ENCODE measurements around the gene APCDD1. TPM values are rescaled to one million over a fixed set of nuclear protein-coding genes. Genes with fewer than 3 reads are reported as not detected.

APCDD1 gene
- total RNA-seq, 4 donors from 2014 or later: 34.7 to 196 (median 41.3) TPM

DNA sequence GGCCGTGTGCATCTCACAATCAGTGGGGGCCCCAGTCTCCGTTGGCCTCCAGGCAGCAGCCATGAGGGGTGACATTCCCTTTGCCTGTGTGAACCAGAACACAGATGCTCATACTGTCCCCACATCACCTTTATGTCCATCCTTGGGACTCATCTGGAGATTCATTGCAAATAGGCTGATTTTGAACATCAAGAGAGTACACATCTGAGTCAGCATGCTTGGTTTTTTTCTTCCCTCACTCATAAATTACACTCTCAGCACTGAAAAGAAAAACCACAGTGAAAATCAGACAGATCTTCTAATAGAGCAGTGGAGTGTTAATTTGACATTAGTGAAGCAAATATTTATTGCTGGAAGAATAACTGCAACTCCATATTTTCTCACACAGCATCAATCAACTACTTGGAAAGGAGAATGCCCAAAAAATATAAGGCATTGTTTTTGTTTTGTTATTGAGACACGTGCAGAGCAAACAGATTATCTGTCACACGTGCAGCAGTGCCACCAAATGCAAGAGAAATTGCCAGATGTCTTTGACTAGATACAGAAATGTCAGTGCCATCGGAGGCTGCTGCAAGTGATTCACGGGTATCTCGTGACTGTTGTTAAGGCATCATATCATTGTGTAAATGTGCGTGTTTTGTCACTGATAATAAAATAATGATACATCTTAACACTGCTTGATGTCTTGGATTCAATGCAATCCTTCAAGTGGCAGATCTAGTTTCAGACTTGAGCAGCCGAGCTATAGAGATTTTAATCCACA, 10.9 kb downstream of the APCDD1 start:
- Histone ChIP-seq H3K4me1 (no peaks in the 10 kb centered on the region), H3K4me3 (no peak overlapping the region), H3K27ac (no peak overlapping the region), H3K36me3 (peaks cover 0 to 9% of the 10 kb centered on the region in 2 donors), H3K27me3 (peaks cover 7% of the 10 kb centered on the region), H3K9me3 (no peaks in the 10 kb centered on the region)
- ATAC-seq: no peak
- WGBS, 2 donors (ENCODE audit: low coverage in 1 of 2): 79 to 80% methylated on average over 7 to 9 of the region's 9 CpGs
- no peak for TF ChIP-seq POLR2AphosphoS5 (IDR thresholded peaks at IDR 0.05)
- TF ChIP-seq POLR2A (IDR thresholded peaks at IDR 0.05): no peak
- TF ChIP-seq, protein P1, sequence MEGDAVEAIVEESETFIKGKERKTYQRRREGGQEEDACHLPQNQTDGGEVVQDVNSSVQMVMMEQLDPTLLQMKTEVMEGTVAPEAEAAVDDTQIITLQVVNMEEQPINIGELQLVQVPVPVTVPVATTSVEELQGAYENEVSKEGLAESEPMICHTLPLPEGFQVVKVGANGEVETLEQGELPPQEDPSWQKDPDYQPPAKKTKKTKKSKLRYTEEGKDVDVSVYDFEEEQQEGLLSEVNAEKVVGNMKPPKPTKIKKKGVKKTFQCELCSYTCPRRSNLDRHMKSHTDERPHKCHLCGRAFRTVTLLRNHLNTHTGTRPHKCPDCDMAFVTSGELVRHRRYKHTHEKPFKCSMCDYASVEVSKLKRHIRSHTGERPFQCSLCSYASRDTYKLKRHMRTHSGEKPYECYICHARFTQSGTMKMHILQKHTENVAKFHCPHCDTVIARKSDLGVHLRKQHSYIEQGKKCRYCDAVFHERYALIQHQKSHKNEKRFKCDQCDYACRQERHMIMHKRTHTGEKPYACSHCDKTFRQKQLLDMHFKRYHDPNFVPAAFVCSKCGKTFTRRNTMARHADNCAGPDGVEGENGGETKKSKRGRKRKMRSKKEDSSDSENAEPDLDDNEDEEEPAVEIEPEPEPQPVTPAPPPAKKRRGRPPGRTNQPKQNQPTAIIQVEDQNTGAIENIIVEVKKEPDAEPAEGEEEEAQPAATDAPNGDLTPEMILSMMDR (IDR thresholded peaks at IDR 0.05): no peak
- no peak for TF ChIP-seq EP300 (IDR thresholded peaks at IDR 0.05)

DNA sequence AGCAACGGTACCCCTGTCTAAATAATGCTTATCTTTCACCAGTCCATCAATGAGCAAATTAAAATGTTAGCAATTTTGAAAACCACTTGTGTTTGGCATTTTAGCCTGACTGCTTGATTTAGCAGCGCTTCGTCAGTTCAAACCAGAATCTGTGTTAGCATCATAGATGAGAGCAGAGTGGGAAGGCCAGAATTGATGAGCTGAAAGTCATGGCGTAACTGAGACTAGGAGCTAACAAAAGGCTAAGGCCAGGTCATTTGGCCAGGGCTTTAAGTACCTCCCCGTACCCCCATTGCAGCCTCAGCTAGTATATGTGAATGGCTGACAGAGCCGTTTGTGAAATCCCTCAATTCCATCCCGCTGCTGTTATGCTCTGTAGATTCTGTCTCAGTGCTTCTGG, 16.0 kb downstream of the APCDD1 start:
- peaks cover 0 to 23% of the 10 kb centered on the region in 2 donors for H3K36me3 ChIP-seq
- H3K27me3 ChIP-seq: no peaks in the 10 kb centered on the region
- no peak for ATAC-seq
- no peak overlapping the region for H3K27ac ChIP-seq
- 70 to 81% methylated on average over 6 to 7 of the region's 7 CpGs for WGBS, 2 donors (ENCODE audit: low coverage in 1 of 2)
- H3K4me1 ChIP-seq: peaks cover 0 to under 1% (median 0%) of the 10 kb centered on the region in 3 donors
- H3K9me3 ChIP-seq: no peaks in the 10 kb centered on the region
- no peak overlapping the region for H3K4me3 ChIP-seq
- TF ChIP-seq, protein P1 (IDR thresholded peaks at IDR 0.05): no peak
- TF ChIP-seq EP300 (IDR thresholded peaks at IDR 0.05): no peak
- TF ChIP-seq POLR2AphosphoS5 (IDR thresholded peaks at IDR 0.05): no peak
- no peak for TF ChIP-seq POLR2A (IDR thresholded peaks at IDR 0.05)

DNA sequence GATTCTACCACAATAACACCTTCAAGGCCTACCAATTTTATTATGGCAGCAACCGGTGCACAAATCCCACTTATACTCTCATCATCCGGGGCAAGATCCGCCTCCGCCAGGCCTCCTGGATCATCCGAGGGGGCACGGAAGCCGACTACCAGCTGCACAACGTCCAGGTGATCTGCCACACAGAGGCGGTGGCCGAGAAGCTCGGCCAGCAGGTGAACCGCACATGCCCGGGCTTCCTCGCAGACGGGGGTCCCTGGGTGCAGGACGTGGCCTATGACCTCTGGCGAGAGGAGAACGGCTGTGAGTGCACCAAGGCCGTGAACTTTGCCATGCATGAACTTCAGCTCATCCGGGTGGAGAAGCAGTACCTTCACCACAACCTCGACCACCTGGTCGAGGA, 17.1 kb downstream of the APCDD1 start:
- Histone ChIP-seq H3K36me3 (peaks cover 0 to 23% of the 10 kb centered on the region in 2 donors), H3K27ac (no peak overlapping the region), H3K9me3 (no peaks in the 10 kb centered on the region), H3K4me1 (peaks cover 0 to 12% (median 4%) of the 10 kb centered on the region in 3 donors), H3K4me3 (no peak overlapping the region), H3K27me3 (no peaks in the 10 kb centered on the region)
- WGBS, 2 donors (ENCODE audit: low coverage in 1 of 2): 92% methylated on average over 13 of the region's 22 CpGs; no CpG with 5 or more reads in 1 of the 2 donors
- TF ChIP-seq POLR2A (IDR thresholded peaks at IDR 0.05) (no peak), POLR2AphosphoS5 (IDR thresholded peaks at IDR 0.05) (no peak), EP300 (IDR thresholded peaks at IDR 0.05) (no peak)
- TF ChIP-seq, protein P1 (IDR thresholded peaks at IDR 0.05): no peak
- no peak for ATAC-seq

DNA sequence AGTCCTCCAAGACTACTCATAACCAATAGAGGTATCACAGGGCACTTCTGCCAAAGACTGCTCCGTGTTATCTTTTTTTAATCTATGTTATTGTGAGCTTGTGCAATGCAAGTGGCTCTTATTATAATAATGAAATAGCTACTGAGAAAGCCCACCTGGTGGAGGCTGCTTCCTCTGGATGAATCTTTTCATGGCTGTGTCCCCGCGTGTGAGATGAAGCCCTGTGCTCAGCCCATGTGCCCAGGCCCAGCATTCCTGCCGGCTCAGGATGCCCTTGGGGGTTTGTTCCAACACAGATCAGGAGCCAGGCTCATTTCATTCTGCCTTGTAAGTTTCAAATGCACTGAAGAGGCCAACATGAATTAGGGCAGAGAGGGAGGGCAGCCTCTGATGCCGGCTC, 18.7 kb downstream of the APCDD1 start:
- H3K27ac ChIP-seq: no peak overlapping the region
- H3K9me3 ChIP-seq: no peaks in the 10 kb centered on the region
- ATAC-seq: no peak
- no peak for TF ChIP-seq POLR2AphosphoS5 (IDR thresholded peaks at IDR 0.05)
- no peak for TF ChIP-seq EP300 (IDR thresholded peaks at IDR 0.05)
- no peak for TF ChIP-seq POLR2A (IDR thresholded peaks at IDR 0.05)
- TF ChIP-seq, protein P1 (IDR thresholded peaks at IDR 0.05): no peak
- no peaks in the 10 kb centered on the region for H3K27me3 ChIP-seq
- no peak overlapping the region for H3K4me3 ChIP-seq
- H3K36me3 ChIP-seq: peaks cover 0 to 25% of the 10 kb centered on the region in 2 donors
- 96% methylated on average over 4 of the region's 5 CpGs; no CpG with 5 or more reads in 1 of the 2 donors for WGBS, 2 donors (ENCODE audit: low coverage in 1 of 2)
- peaks cover 0 to 17% (median 12%) of the 10 kb centered on the region in 3 donors for H3K4me1 ChIP-seq

DNA sequence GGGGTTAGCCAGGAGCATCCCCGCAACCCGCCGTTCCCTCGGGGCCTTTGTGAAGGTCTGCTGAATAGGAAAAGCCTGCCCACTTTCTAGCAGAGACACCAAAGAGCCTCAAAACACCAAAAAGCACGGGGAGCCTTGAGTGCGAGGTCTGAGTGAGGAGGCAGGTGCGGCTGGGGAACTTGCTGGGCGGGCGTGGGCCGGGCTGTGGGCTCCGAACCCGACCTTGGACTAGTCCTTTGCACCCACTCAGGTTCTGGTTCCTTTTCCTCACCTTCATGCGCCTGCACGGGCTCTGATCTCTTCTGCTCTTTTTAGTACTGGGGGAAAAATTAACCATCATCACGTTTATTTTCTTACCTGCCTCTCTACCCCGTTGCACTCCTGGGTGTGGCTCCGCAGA, 19.9 kb downstream of the APCDD1 start:
- no peaks in the 10 kb centered on the region for H3K9me3 ChIP-seq
- TF ChIP-seq POLR2AphosphoS5 (IDR thresholded peaks at IDR 0.05) (no peak), POLR2A (IDR thresholded peaks at IDR 0.05) (no peak), EP300 (IDR thresholded peaks at IDR 0.05) (no peak)
- TF ChIP-seq, protein P1 (IDR thresholded peaks at IDR 0.05): no peak

More for the DNA sequence above, 19.9 kb downstream of the APCDD1 start:
- ATAC-seq: no peak
- WGBS, 2 donors (ENCODE audit: low coverage in 1 of 2): 96 to 100% methylated on average over 12 to 13 of the region's 17 CpGs
- peaks cover 0 to 26% of the 10 kb centered on the region in 2 donors for H3K36me3 ChIP-seq
- no peaks in the 10 kb centered on the region for H3K27me3 ChIP-seq
- H3K27ac ChIP-seq: no peak overlapping the region
- no peak overlapping the region for H3K4me3 ChIP-seq
- peaks cover 0 to 17% (median 12%) of the 10 kb centered on the region in 3 donors for H3K4me1 ChIP-seq

Data from gastroesophageal sphincter (tissue), 4 donors.